H1 (cell line): ENCODE results near the gene CALR. TPM values are rescaled to one million over a fixed set of nuclear protein-coding genes. Genes with fewer than 3 reads are reported as not detected.

Experiments used
- CTCF ChIA-PET: fragments of 300-600 bp; sonication (Branson Sonifier 250); formaldehyde crosslinking; loops from one replicate; lab custom pipeline; 2021; ENCODE audit not compliant: partially characterized antibody; lab: Charles Lee
- POLR2A ChIA-PET: fragments of 300-600 bp; sonication (Branson Sonifier 250); formaldehyde crosslinking; loops from one replicate; lab custom pipeline; 2021; ENCODE audit warnings: inconsistent platforms; ENCODE audit not compliant: partially characterized antibody; lab: Charles Lee
- DNase-seq, 2 experiments: peaks; one replicate each; pipeline versions ENCODE4 v3.0.0 to v3.0.0-alpha.2; 2010 to 2022; ENCODE audit warnings: low spot score in 2 of 2, low read depth in 1 of 2, mixed read lengths in 1 of 2
- FAIRE-seq: peaks from 2 replicates; lab custom pipeline; 2011; peaks lifted over from hg19 to GRCh38; lab: Jason Lieb, UNC
- H2AFZ ChIP-seq: 2 replicates; pipeline ENCODE4 v1.8.1; 2012; ENCODE audit warnings: low read length, inconsistent platforms
- H2AK5ac ChIP-seq: 2 replicates; pipeline ENCODE4 v1.6.1; 2013; ENCODE audit warnings: low read depth, low read length
- H2BK120ac ChIP-seq: replicated peaks from 2 replicates; pipeline ENCODE3; 2013; ENCODE audit warnings: low read depth, low read length, inconsistent platforms
- H2BK12ac ChIP-seq: 2 replicates; pipeline ENCODE4 v1.6.1; 2013; ENCODE audit warnings: low read depth, low read length
- H2BK15ac ChIP-seq: 2 replicates; pipeline ENCODE4 v1.6.1; 2013; ENCODE audit warnings: low read length
- H2BK20ac ChIP-seq: 2 replicates; pipeline ENCODE4 v1.6.1; 2013; ENCODE audit warnings: low read length
- H2BK5ac ChIP-seq: 2 replicates; pipeline ENCODE4 v1.6.1; 2013; ENCODE audit warnings: low read depth, low read length
- H3K14ac ChIP-seq: 2 replicates; pipeline ENCODE4 v1.6.1; 2013; ENCODE audit warnings: inconsistent platforms; ENCODE audit not compliant: insufficient read length
- H3K18ac ChIP-seq: 2 replicates; pipeline ENCODE4 v1.6.1; 2013; ENCODE audit warnings: low read length; ENCODE audit errors: extremely low read depth
- H3K23ac ChIP-seq: 2 replicates; pipeline ENCODE4 v1.6.1; 2013; ENCODE audit warnings: inconsistent platforms; ENCODE audit not compliant: insufficient read length
- H3K23me2 ChIP-seq: 2 replicates; pipeline ENCODE4 v1.6.1; 2013; ENCODE audit warnings: low read depth, low read length
- H3K27ac ChIP-seq: 2 replicates; pipeline ENCODE4 v1.6.1; 2011; ENCODE audit warnings: low read depth, low read length, inconsistent platforms
- H3K27me3 ChIP-seq, 4 experiments: replicated peaks in 1 of 4; 1 replicate in 1 of 4; 2 replicates in 3 of 4; pipeline versions ENCODE4 v1.6.1 to v1.8.1; 2011 to 2013; ENCODE audit warnings: low read length in 3 of 4, mild to moderate bottlenecking in 3 of 4, inconsistent platforms in 2 of 4, mixed read lengths in 2 of 4, moderate library complexity in 1 of 4; ENCODE audit not compliant: control insufficient read depth in 3 of 4, insufficient read depth in 3 of 4; ENCODE audit errors: extremely low read depth in 1 of 4
- H3K36me3 ChIP-seq, 4 experiments: 2 replicates each; pipeline versions ENCODE4 v1.6.1 to v1.8.1; 2011 to 2013; ENCODE audit warnings: mild to moderate bottlenecking in 4 of 4, low read length in 3 of 4, moderate library complexity in 2 of 4, control low read depth in 1 of 4, inconsistent platforms in 1 of 4; ENCODE audit not compliant: insufficient read depth in 4 of 4, control insufficient read depth in 2 of 4
- H3K4ac ChIP-seq: replicated peaks from 2 replicates; pipeline ENCODE3; 2013; ENCODE audit warnings: low read length, low read depth, mixed read lengths, inconsistent platforms; ENCODE audit not compliant: insufficient read length
- H3K4me1 ChIP-seq, 4 experiments: replicated peaks in 1 of 4; 1 replicate in 1 of 4; 2 replicates in 3 of 4; pipeline versions ENCODE4 v1.6.1 to v1.8.1; 2011 to 2013; ENCODE audit warnings: low read length in 3 of 4, inconsistent platforms in 2 of 4, mixed read lengths in 1 of 4; ENCODE audit not compliant: insufficient read depth in 4 of 4, control insufficient read depth in 3 of 4
- H3K4me2 ChIP-seq, 2 experiments: 2 replicates each; pipeline versions ENCODE4 v1.6.1 to v1.8.1; 2011 to 2013; ENCODE audit warnings: low read depth in 2 of 2, low read length in 2 of 2, control low read depth in 1 of 2, inconsistent platforms in 1 of 2, mild to moderate bottlenecking in 1 of 2; ENCODE audit not compliant: insufficient read depth in 1 of 2
- H3K4me3 ChIP-seq, 4 experiments: fragments of 200-600, 300-600 bp in 1 of 4; sonication (generic), shearing (Covaris generic), sonication (Bioruptor Twin) in 1 of 4; 2 replicates each; pipeline versions ENCODE4 v1.5.1 to v1.8.1; 2011 to 2016; ENCODE audit warnings: low read length in 4 of 4, low read depth in 3 of 4, control low read depth in 2 of 4, inconsistent platforms in 2 of 4, mild to moderate bottlenecking in 2 of 4, mixed read lengths in 1 of 4, moderate library complexity in 1 of 4; ENCODE audit not compliant: insufficient read depth in 2 of 4; ENCODE audit errors: extremely low read depth in 1 of 4
- H3K56ac ChIP-seq: replicated peaks from 2 replicates; pipeline ENCODE3; 2013; ENCODE audit warnings: low read depth, mild to moderate bottlenecking, mixed read lengths, low read length, inconsistent platforms; ENCODE audit not compliant: insufficient read length
- H3K79me1 ChIP-seq: 2 replicates; pipeline ENCODE4 v1.6.1; 2013; ENCODE audit warnings: low read depth, low read length, control low read depth
- H3K79me2 ChIP-seq, 2 experiments: 2 replicates each; pipeline versions ENCODE4 v1.6.1 to v1.8.1; 2012 to 2013; ENCODE audit warnings: low read length in 2 of 2, mild to moderate bottlenecking in 2 of 2, inconsistent platforms in 1 of 2; ENCODE audit not compliant: insufficient read depth in 2 of 2, control insufficient read depth in 1 of 2
- H3K9ac ChIP-seq, 4 experiments: replicated peaks in 1 of 4; 1 replicate in 1 of 4; 2 replicates in 3 of 4; pipeline versions ENCODE4 v1.6.1 to v1.8.1; 2011 to 2013; ENCODE audit warnings: low read depth in 3 of 4, low read length in 3 of 4, control low read depth in 2 of 4, mild to moderate bottlenecking in 2 of 4, moderate library complexity in 2 of 4, inconsistent platforms in 1 of 4; ENCODE audit errors: extremely low read depth in 1 of 4
- H3K9me3 ChIP-seq, 2 experiments: 2 replicates each; pipeline versions ENCODE4 v1.6.1 to v1.8.1; 2012 to 2013; ENCODE audit warnings: mild to moderate bottlenecking in 2 of 2, moderate library complexity in 2 of 2, control low read depth in 1 of 2, inconsistent platforms in 1 of 2, low read depth in 1 of 2, low read length in 1 of 2, mixed read lengths in 1 of 2; ENCODE audit not compliant: insufficient read depth in 2 of 2
- H4K20me1 ChIP-seq, 2 experiments: replicated peaks in 1 of 2; 2 replicates each; pipeline versions ENCODE3 to v1.8.1; 2011 to 2013; ENCODE audit warnings: inconsistent platforms in 2 of 2, low read length in 2 of 2, mild to moderate bottlenecking in 1 of 2; ENCODE audit not compliant: insufficient read depth in 2 of 2, control insufficient read depth in 1 of 2
- H4K5ac ChIP-seq: 2 replicates; pipeline ENCODE4 v1.6.1; 2013; ENCODE audit warnings: low read length, low read depth, mixed read lengths, inconsistent platforms; ENCODE audit not compliant: insufficient read length
- H4K8ac ChIP-seq: 2 replicates; pipeline ENCODE4 v1.8.0; 2013; ENCODE audit warnings: mild to moderate bottlenecking, moderate library complexity, low read length, inconsistent platforms; ENCODE audit not compliant: insufficient read depth; ENCODE audit errors: extremely low read depth
- H4K91ac ChIP-seq: replicated peaks from 2 replicates; pipeline ENCODE3; 2013; ENCODE audit warnings: low read length, mixed read lengths, inconsistent platforms; ENCODE audit not compliant: insufficient read length
- ASH2L ChIP-seq: fragments of 200-600, 300-600 bp; sonication (generic); IDR thresholded peaks from one replicate; pipeline ENCODE4 v1.7.1; 2017; ENCODE audit warnings: low read length
- HDAC2 ChIP-seq, 2 experiments: fragments of 300-600 bp in 1 of 2; sonication (generic) in 1 of 2; IDR thresholded peaks; 2 replicates each; pipeline ENCODE4 v1.6.1; 2011 to 2012; ENCODE audit warnings: low read depth in 2 of 2, low read length in 2 of 2, mild to moderate bottlenecking in 2 of 2, moderate library complexity in 2 of 2, borderline replicate concordance in 1 of 2, inconsistent platforms in 1 of 2
- NANOG ChIP-seq: IDR thresholded peaks from 2 replicates; pipeline ENCODE4 v1.6.1; 2011; ENCODE audit warnings: low read length, low read depth, mild to moderate bottlenecking, inconsistent platforms; ENCODE audit not compliant: insufficient read depth, poor library complexity, severe bottlenecking
- RBBP5 ChIP-seq: IDR thresholded peaks from 2 replicates; pipeline ENCODE4 v1.7.1; 2012; ENCODE audit warnings: low read depth, mild to moderate bottlenecking, inconsistent platforms, low read length, moderate library complexity, borderline replicate concordance
- SUZ12 ChIP-seq: fragments of 200-600 bp; sonication (generic); IDR thresholded peaks from 2 replicates; pipeline ENCODE4 v1.6.1; 2012; ENCODE audit warnings: mild to moderate bottlenecking, inconsistent platforms, low read length, moderate library complexity, mixed read lengths
- TAF1 ChIP-seq: IDR thresholded peaks from 2 replicates; pipeline ENCODE4 v1.6.1; 2011; ENCODE audit warnings: mild to moderate bottlenecking, low read depth, low read length
- TBP ChIP-seq: IDR thresholded peaks from 2 replicates; pipeline ENCODE4 v1.6.1; 2011; ENCODE audit warnings: low read depth, low read length, improper control_type of control experiment
- ZNF274 ChIP-seq: IDR thresholded peaks from 2 replicates; pipeline ENCODE4 v1.7.0; 2012; ENCODE audit warnings: low read length, borderline replicate concordance; ENCODE audit errors: extremely low read depth
- WGBS, 2 experiments: shearing (Covaris generic) in 1 of 2; methylation state at CpG; one replicate each; pipeline versions ENCODE4 v1.1.6 to v1.1.7; 2013 to 2015; ENCODE audit warnings: low lambda C conversion rate in 2 of 2, mixed read lengths in 2 of 2, inconsistent platforms in 1 of 2, low coverage in 1 of 2, missing lambda C conversion rate in 1 of 2; ENCODE audit not compliant: insufficient replicate concordance in 2 of 2, insufficient coverage in 1 of 2, insufficient read length in 1 of 2; ENCODE audit errors: extremely low coverage in 1 of 2, missing lambda C conversion rate in 1 of 2; 5-methylcytosine and 5-hydroxymethylcytosine counted together
- polyA plus RNA-seq, 7 experiments: library from polyadenylated mRNA; depleted of rRNA in 3 of 7; stranded (reverse) in 5 of 7; unstranded in 2 of 7; fragments of >200 nt in 5 of 7; fragments of 200-250 nt in 2 of 7; gene quantifications; 1 replicate in 5 of 7; 2 replicates in 1 of 7; 4 replicates in 1 of 7; pipeline versions ENCODE4 v1.2.1 to v1.2.3, GENCODE V29; 2011 to 2013; ENCODE audit warnings: missing spikeins in 2 of 7, mixed read lengths in 2 of 7
- total RNA-seq: library from RNA; stranded (reverse); fragmentation: NEBNext Ultra II Directional; extraction: Animal tissue kit (Norgen Biotek cat#: 25700); gene quantifications from 2 replicates; pipeline ENCODE4 v1.2.1, GENCODE V29; 2021

CALR gene
- total and polyA plus RNA-seq, 2 of the 8 experiments (the other 6 are each of a cell fraction or from before 2014, with no cell fraction given) = 591 to 1,155 TPM

- H3K18ac ChIP-seq = peak overlapping the region; percentile 65; the same call in 1 of the 2 replicates
- H3K79me2 ChIP-seq = no peaks in the 10 kb centered on the region
- no peak overlapping the region for H2AK5ac ChIP-seq
- H3K4me3 ChIP-seq = peak overlapping the region in 2 of 4 experiments; percentile 32 to 33; a peak in 3 of 8 replicates
- WGBS, 2 experiments = 32% methylated on average over 20 of the region's 22 CpGs; no CpG with 5 or more reads in 1 of the 2 experiments
- no peak overlapping the region for H2AFZ ChIP-seq
- H3K23me2 ChIP-seq = no peaks in the 10 kb centered on the region
- 0 out of 2 replicates have a peak overlapping the region, but pooled peaks have one; percentile 32 for H2BK20ac ChIP-seq
- H3K79me1 ChIP-seq = no peaks in the 10 kb centered on the region
- H4K5ac ChIP-seq = no peak overlapping the region
- H3K4ac ChIP-seq = no peak overlapping the region
- FAIRE-seq (no peak), DNase-seq (peak in 1 of 2 experiments; percentile 70)
- no peaks in the 10 kb centered on the region for H4K20me1 ChIP-seq
- H4K8ac ChIP-seq = peak overlapping the region; percentile 95
- peak overlapping the region; percentile 72; the same call in 1 of the 2 replicates for H2BK12ac ChIP-seq
- no peak overlapping the region for H3K23ac ChIP-seq
- peaks cover 8 to 20% (median 14%) of the 10 kb centered on the region in 4 experiments for H3K4me1 ChIP-seq
- peak overlapping the region; percentile 25 to 58 for H3K4me2 ChIP-seq
- peaks cover 1 to 3% (median 2%) of the 10 kb centered on the region in 4 experiments for H3K27me3 ChIP-seq
- peak overlapping the region in 2 of 4 experiments; percentile 14 to 45; a peak in 4 of 7 replicates for H3K9ac ChIP-seq
- peak; percentile 5 for TF ChIP-seq NANOG
- TF ChIP-seq RBBP5 = no peak
- no peak for TF ChIP-seq SUZ12
- peak; percentile 19; the same call in 1 of the 2 replicates for TF ChIP-seq TBP
- no peak for TF ChIP-seq ZNF274
- peak; percentile 19; the same call in 1 of the 2 replicates for TF ChIP-seq TAF1
- no peak for TF ChIP-seq HDAC2 (IDR thresholded peaks at IDR 0.05; ENCODE audit: borderline replicate concordance in 1 of 2, low read depth in 2 of 2, low read length in 2 of 2)
- TF ChIP-seq ASH2L = peak; percentile 23
- H3K14ac ChIP-seq = no peak overlapping the region
- no peaks in the 10 kb centered on the region for H3K36me3 ChIP-seq
- H3K9me3 ChIP-seq = peaks cover 0 to under 1% of the 10 kb centered on the region in 2 experiments; a peak in 1 of 4 replicates
- H3K27ac ChIP-seq = peak overlapping the region; percentile 42; the same call in 1 of the 2 replicates
- peak overlapping the region; percentile 57 for H4K91ac ChIP-seq
- H2BK15ac ChIP-seq = no peak overlapping the region
- CTCF ChIA-PET = interaction anchor here (0.6 to 1.7 kb wide), 9 partner anchors 8 to 692 kb away, joined by 3 to 8 read pairs (median 4); partner anchors contain the start of gene KLF1
- POLR2A ChIA-PET = interaction anchor here (0.6 to 13.9 kb wide), 18 partner anchors 8 to 176 kb away, joined by 3 to 180 read pairs (median 6); partner anchors contain the start of genes CALR, DNASE2, FARSA and GCDH
- peak overlapping the region; percentile 66; the same call in 1 of the 2 replicates for H2BK5ac ChIP-seq
- H2BK120ac ChIP-seq = no peak overlapping the region
- peak overlapping the region; percentile 8 for H3K56ac ChIP-seq
Measured at GRCh38 chr19:12913011-12913561, 25.3 kb upstream of the CALR start.
